Thymus (tissue), 14 donors: Measurements from ENCODE around the gene ARL5B. TPM values are rescaled to one million over a fixed set of nuclear protein-coding genes. Genes with fewer than 3 reads are reported as not detected.
A peak's percentile ranks its signal among the peaks of the same experiment; 100 is the strongest.
"Not testable (repeated sequence)": the region's sequence is repeated elsewhere in the genome, so short reads cannot be mapped to it uniquely, and the experiment has no call there.

ENCODE experiments used
- DNase-seq, 9 donors: peaks; one replicate each; pipeline ENCODE4 v3.0.0-alpha.2; 2013; ENCODE audit warnings: low spot score in 9 of 9, low read depth in 6 of 9, missing footprints in 1 of 9
- H3K27ac ChIP-seq, 2 donors: one replicate each; pipeline ENCODE4 v1.5.1; 2013; ENCODE audit warnings: control low read depth in 1 of 2, low read depth in 1 of 2, low read length in 1 of 2, mild to moderate bottlenecking in 1 of 2, moderate library complexity in 1 of 2
- H3K27me3 ChIP-seq, 2 donors: one replicate each; pipeline ENCODE4 v1.5.1; 2013; ENCODE audit warnings: low read length in 1 of 2; ENCODE audit not compliant: control insufficient read depth in 2 of 2, insufficient read depth in 1 of 2
- H3K36me3 ChIP-seq, 2 donors: one replicate each; pipeline ENCODE4 v1.5.1; 2013; ENCODE audit warnings: low read length in 1 of 2, mild to moderate bottlenecking in 1 of 2, moderate library complexity in 1 of 2; ENCODE audit not compliant: control insufficient read depth in 2 of 2, insufficient read depth in 2 of 2
- H3K4me1 ChIP-seq, 2 donors: one replicate each; pipeline ENCODE4 v1.5.1; 2013; ENCODE audit warnings: low read length in 2 of 2; ENCODE audit not compliant: control insufficient read depth in 2 of 2, insufficient read depth in 2 of 2
- H3K4me3 ChIP-seq, 2 donors: one replicate each; pipeline ENCODE4 v1.5.1; 2013; ENCODE audit warnings: low read length in 2 of 2, control low read depth in 1 of 2, mild to moderate bottlenecking in 1 of 2
- H3K9me3 ChIP-seq, 2 donors: one replicate each; pipeline ENCODE4 v1.5.1; 2013; ENCODE audit warnings: low read length in 1 of 2, mild to moderate bottlenecking in 1 of 2; ENCODE audit not compliant: control insufficient read depth in 2 of 2, insufficient read depth in 1 of 2
- WGBS: extraction: QIAGEN DNeasy Blood & Tissue Kit; methylation state at CpG from one replicate; pipeline ENCODE4 v1.1.7; 2013; 5-methylcytosine and 5-hydroxymethylcytosine counted together
- long read RNA-seq, 10 donors: transcript quantifications; one replicate each; lab custom pipeline, GENCODE V29; 2026
- polyA plus RNA-seq: library from polyadenylated mRNA; stranded (reverse); fragments of 200-250 nt; gene quantifications from one replicate; pipeline ENCODE4 v1.2.3, GENCODE V29; 2013
- total RNA-seq: library from RNA; stranded (reverse); fragments of 120-200 nt; gene quantifications from one replicate; pipeline ENCODE4 v1.2.4, GENCODE V29; 2013
- donor health status: healthy.

Gene ARL5B
- total RNA-seq (16.5 TPM), polyA plus RNA-seq (8.6 TPM)
- long read RNA-seq, donor 1 = 0 reads
- long read RNA-seq, donor 2 = 0 reads
- long read RNA-seq, donor 3, full-length matches to known transcripts = 7 of 7 reads
- long read RNA-seq, donor 3, partial matches to known transcripts = 0 of 7 reads
- long read RNA-seq, donor 3, other reads (novel, unspliced or antisense) = 0 of 7 reads
- long read RNA-seq, donor 4, full-length matches to known transcripts = 4 of 4 reads
- long read RNA-seq, donor 4, partial matches to known transcripts = 0 of 4 reads
- long read RNA-seq, donor 4, other reads (novel, unspliced or antisense) = 0 of 4 reads
- long read RNA-seq, donor 5, full-length matches to known transcripts = 5 of 5 reads
- long read RNA-seq, donor 5, partial matches to known transcripts = 0 of 5 reads
- long read RNA-seq, donor 5, other reads (novel, unspliced or antisense) = 0 of 5 reads
- long read RNA-seq, donor 6, full-length matches to known transcripts = 12 of 12 reads
- long read RNA-seq, donor 6, partial matches to known transcripts = 0 of 12 reads
- long read RNA-seq, donor 6, other reads (novel, unspliced or antisense) = 0 of 12 reads
- long read RNA-seq, donor 7, full-length matches to known transcripts = 8 of 8 reads
- long read RNA-seq, donor 7, partial matches to known transcripts = 0 of 8 reads
- long read RNA-seq, donor 7, other reads (novel, unspliced or antisense) = 0 of 8 reads
- long read RNA-seq, donor 8, full-length matches to known transcripts = 8 of 8 reads
- long read RNA-seq, donor 8, partial matches to known transcripts = 0 of 8 reads
- long read RNA-seq, donor 8, other reads (novel, unspliced or antisense) = 0 of 8 reads
- long read RNA-seq, donor 9, full-length matches to known transcripts = 11 of 11 reads
- long read RNA-seq, donor 9, partial matches to known transcripts = 0 of 11 reads
- long read RNA-seq, donor 9, other reads (novel, unspliced or antisense) = 0 of 11 reads
- long read RNA-seq, donor 10, full-length matches to known transcripts = 6 of 6 reads
- long read RNA-seq, donor 10, partial matches to known transcripts = 0 of 6 reads
- long read RNA-seq, donor 10, other reads (novel, unspliced or antisense) = 0 of 6 reads

- Histone ChIP-seq H3K9me3 (no peaks in the 10 kb centered on the region), H3K27me3 (no peaks in the 10 kb centered on the region), H3K4me3 (peak within 1 kb of the TSS; percentile 95 to 97), H3K4me1 (peaks cover 13 to 18% of the 10 kb centered on the region in 2 donors), H3K27ac (peak within 1 kb of the TSS; percentile 91 to 92), H3K36me3 (no peaks in the 10 kb centered on the region)
- under 1% methylated on average over 72 of the region's 72 CpGs for WGBS
- peak; percentile 85 to 97 (median 92) for DNase-seq
Measured at GRCh38 chr10:18659125-18659818, at the start of gene ARL5B. Gene ARL5B, plus strand, starts transcription at chr10:18659431. Its CDS starts 207 bp downstream, at chr10:18659638.

- Histone ChIP-seq H3K27ac (no peak overlapping the region), H3K4me3 (no peak overlapping the region), H3K27me3 (no peaks in the 10 kb centered on the region), H3K9me3 (no peaks in the 10 kb centered on the region), H3K36me3 (peaks cover 0 to 18% of the 10 kb centered on the region in 2 donors), H3K4me1 (no peaks in the 10 kb centered on the region)
- DNase-seq = no peak
- 95% methylated on average over 3 of the region's 3 CpGs for WGBS
Measured at GRCh38 chr10:18610517-18610916, 48.7 kb upstream of the ARL5B start.

GRCh38 chr10:18611168-18611567 is 48.1 kb upstream of the ARL5B start:
- peaks cover 0 to 18% of the 10 kb centered on the region in 2 donors for H3K36me3 ChIP-seq
- DNase-seq = no peak
- WGBS = 97% methylated on average over 4 of the region's 4 CpGs
- no peak overlapping the region for H3K4me3 ChIP-seq
- H3K4me1 ChIP-seq = no peaks in the 10 kb centered on the region
- no peaks in the 10 kb centered on the region for H3K27me3 ChIP-seq
- no peaks in the 10 kb centered on the region for H3K9me3 ChIP-seq
- H3K27ac ChIP-seq = no peak overlapping the region

GRCh38 chr10:18615618-18616017 is 43.6 kb upstream of the ARL5B start:
- 96% methylated on average over 4 of the region's 4 CpGs for WGBS
- H3K9me3 ChIP-seq = no peaks in the 10 kb centered on the region
- H3K27ac ChIP-seq = no peak overlapping the region
- H3K4me3 ChIP-seq = no peak overlapping the region
- no peaks in the 10 kb centered on the region for H3K4me1 ChIP-seq
- no peaks in the 10 kb centered on the region for H3K27me3 ChIP-seq
- DNase-seq = no peak
- peaks cover 0 to 12% of the 10 kb centered on the region in 2 donors for H3K36me3 ChIP-seq

- Histone ChIP-seq H3K36me3 (peaks cover 0 to 15% of the 10 kb centered on the region in 2 donors), H3K27ac (no peak overlapping the region), H3K27me3 (no peaks in the 10 kb centered on the region), H3K9me3 (no peaks in the 10 kb centered on the region), H3K4me3 (no peak overlapping the region), H3K4me1 (no peaks in the 10 kb centered on the region)
- no peak for DNase-seq
- WGBS = 64% methylated on average over 3 of the region's 3 CpGs
Measured at GRCh38 chr10:18616337-18616736, 42.9 kb upstream of the ARL5B start.

- H3K27me3 ChIP-seq = no peaks in the 10 kb centered on the region
- 97% methylated on average over 3 of the region's 3 CpGs for WGBS
- no peaks in the 10 kb centered on the region for H3K9me3 ChIP-seq
- no peaks in the 10 kb centered on the region for H3K4me1 ChIP-seq
- peaks cover 0 to 6% of the 10 kb centered on the region in 2 donors for H3K36me3 ChIP-seq
- no peak overlapping the region for H3K4me3 ChIP-seq
- no peak for DNase-seq
- no peak overlapping the region for H3K27ac ChIP-seq
Measured at GRCh38 chr10:18619016-18619415, 40.2 kb upstream of the ARL5B start.

- Histone ChIP-seq H3K36me3 (peaks cover 0 to 6% of the 10 kb centered on the region in 2 donors), H3K4me1 (no peaks in the 10 kb centered on the region), H3K9me3 (no peaks in the 10 kb centered on the region), H3K27ac (no peak overlapping the region), H3K4me3 (no peak overlapping the region), H3K27me3 (no peaks in the 10 kb centered on the region)
- DNase-seq = no peak
Measured at GRCh38 chr10:18620856-18621255, 38.4 kb upstream of the ARL5B start.

- not testable (repeated sequence) for H3K9me3 ChIP-seq, DNase-seq, H3K4me1 ChIP-seq, H3K36me3 ChIP-seq, H3K27me3 ChIP-seq, H3K4me3 ChIP-seq, H3K27ac ChIP-seq
- WGBS = 62% methylated on average over 1 of the region's 1 CpG
Measured at GRCh38 chr10:18623671-18624070, 35.6 kb upstream of the ARL5B start.
